ENCODE results near the gene HIP1R.

Gene HIP1R

GRCh38 chr12:122834104-122834920 is 945 bp upstream of the HIP1R start:
- peak; percentile 67 for DNase-seq (ENCODE audit: low spot score)

GRCh38 chr12:122835750-122836026 is 431 bp downstream of the HIP1R start:
- no peak for DNase-seq (ENCODE audit: low spot score)

- DNase-seq (ENCODE audit: low spot score): peak; percentile 72
Measured at GRCh38 chr12:122836027-122836921, 1.0 kb downstream of the HIP1R start.

- no peak for DNase-seq (ENCODE audit: low spot score)
Measured at GRCh38 chr12:122837306-122838265, 2.3 kb downstream of the HIP1R start.

- DNase-seq (ENCODE audit: low spot score): no peak
Measured at GRCh38 chr12:122838841-122839240, 3.6 kb downstream of the HIP1R start.

- DNase-seq (ENCODE audit: low spot score): no peak
Measured at GRCh38 chr12:122839907-122840554, 4.8 kb downstream of the HIP1R start.

GRCh38 chr12:122840580-122841513 is 5.6 kb downstream of the HIP1R start:
- DNase-seq (ENCODE audit: low spot score): no peak

- DNase-seq (ENCODE audit: low spot score): peak; percentile 32
Measured at GRCh38 chr12:122841544-122842321, 6.5 kb downstream of the HIP1R start.

- no peak for DNase-seq (ENCODE audit: low spot score)
Measured at GRCh38 chr12:122842505-122843405, 7.5 kb downstream of the HIP1R start.

- DNase-seq (ENCODE audit: low spot score): no peak
Measured at GRCh38 chr12:122843455-122843854, 8.2 kb downstream of the HIP1R start.

GRCh38 chr12:122844366-122844971 is 9.2 kb downstream of the HIP1R start:
- no peak for DNase-seq (ENCODE audit: low spot score)

- DNase-seq (ENCODE audit: low spot score): no peak
Measured at GRCh38 chr12:122845041-122845864, 10.0 kb downstream of the HIP1R start.

GRCh38 chr12:122845865-122846621 is 10.8 kb downstream of the HIP1R start:
- no peak for DNase-seq (ENCODE audit: low spot score)

- no peak for DNase-seq (ENCODE audit: low spot score)
Measured at GRCh38 chr12:122846622-122847515, 11.6 kb downstream of the HIP1R start.

GRCh38 chr12:122847516-122847836 is 12.2 kb downstream of the HIP1R start:
- no peak for DNase-seq (ENCODE audit: low spot score)

Data from RKO (cell line).